Measurements from ENCODE around the gene SCMH1. TPM values are rescaled to one million over a fixed set of nuclear protein-coding genes. Genes with fewer than 3 reads are reported as not detected.

Gene SCMH1
- total RNA-seq, 4 donors from 2014 or later, result 27.1 to 116 (median 52.9) TPM

DNA sequence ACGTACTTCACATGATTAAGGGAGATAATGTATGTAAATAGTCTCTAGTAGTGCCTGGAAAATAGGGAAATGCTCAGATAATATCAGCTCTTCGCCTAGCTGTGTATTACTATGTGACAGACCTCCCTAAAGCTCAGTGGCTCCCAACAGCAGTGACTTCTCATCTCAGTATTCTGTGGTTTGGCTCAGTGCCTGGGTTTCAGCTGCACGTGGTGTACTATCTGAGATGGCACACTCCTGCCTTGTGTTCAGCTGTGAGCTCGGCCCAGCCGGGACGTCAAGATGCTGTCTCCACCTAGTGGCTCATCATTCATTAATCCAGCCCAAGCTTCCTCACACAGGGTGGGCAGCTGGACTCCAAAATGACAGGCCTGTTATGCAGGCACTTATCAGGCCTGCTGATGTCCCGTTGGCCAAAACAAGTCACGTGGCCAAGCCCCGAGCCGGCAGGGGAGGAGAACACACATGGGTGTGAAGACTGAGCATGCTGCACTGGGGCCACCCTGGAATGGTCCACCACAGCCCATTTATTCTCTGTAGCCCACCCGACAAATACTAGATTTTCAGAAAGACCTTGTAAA, 238.4 kb downstream of the SCMH1 start:
- DNase-seq, result peak; percentile 75 to 97 (median 91)
- peak overlapping the region in 2 of 4 donors; percentile 11 to 48 for H3K27ac ChIP-seq
- H3K27me3 ChIP-seq, result no peaks in the 10 kb centered on the region
- no peak overlapping the region for H3K4me3 ChIP-seq
- H3K36me3 ChIP-seq, result peaks cover 0 to 54% (median 0%) of the 10 kb centered on the region in 3 donors
- TF ChIP-seq, protein P1, sequence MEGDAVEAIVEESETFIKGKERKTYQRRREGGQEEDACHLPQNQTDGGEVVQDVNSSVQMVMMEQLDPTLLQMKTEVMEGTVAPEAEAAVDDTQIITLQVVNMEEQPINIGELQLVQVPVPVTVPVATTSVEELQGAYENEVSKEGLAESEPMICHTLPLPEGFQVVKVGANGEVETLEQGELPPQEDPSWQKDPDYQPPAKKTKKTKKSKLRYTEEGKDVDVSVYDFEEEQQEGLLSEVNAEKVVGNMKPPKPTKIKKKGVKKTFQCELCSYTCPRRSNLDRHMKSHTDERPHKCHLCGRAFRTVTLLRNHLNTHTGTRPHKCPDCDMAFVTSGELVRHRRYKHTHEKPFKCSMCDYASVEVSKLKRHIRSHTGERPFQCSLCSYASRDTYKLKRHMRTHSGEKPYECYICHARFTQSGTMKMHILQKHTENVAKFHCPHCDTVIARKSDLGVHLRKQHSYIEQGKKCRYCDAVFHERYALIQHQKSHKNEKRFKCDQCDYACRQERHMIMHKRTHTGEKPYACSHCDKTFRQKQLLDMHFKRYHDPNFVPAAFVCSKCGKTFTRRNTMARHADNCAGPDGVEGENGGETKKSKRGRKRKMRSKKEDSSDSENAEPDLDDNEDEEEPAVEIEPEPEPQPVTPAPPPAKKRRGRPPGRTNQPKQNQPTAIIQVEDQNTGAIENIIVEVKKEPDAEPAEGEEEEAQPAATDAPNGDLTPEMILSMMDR (IDR thresholded peaks at IDR 0.05), result peak in 5 of 6 experiments; percentile 35 to 58 (median 52)
- no peak for TF ChIP-seq POLR2A (IDR thresholded peaks at IDR 0.05)
- H3K4me1 ChIP-seq, result peaks cover 0 to 11% (median 5%) of the 10 kb centered on the region in 4 donors
- no peaks in the 10 kb centered on the region for H3K9me3 ChIP-seq

DNA sequence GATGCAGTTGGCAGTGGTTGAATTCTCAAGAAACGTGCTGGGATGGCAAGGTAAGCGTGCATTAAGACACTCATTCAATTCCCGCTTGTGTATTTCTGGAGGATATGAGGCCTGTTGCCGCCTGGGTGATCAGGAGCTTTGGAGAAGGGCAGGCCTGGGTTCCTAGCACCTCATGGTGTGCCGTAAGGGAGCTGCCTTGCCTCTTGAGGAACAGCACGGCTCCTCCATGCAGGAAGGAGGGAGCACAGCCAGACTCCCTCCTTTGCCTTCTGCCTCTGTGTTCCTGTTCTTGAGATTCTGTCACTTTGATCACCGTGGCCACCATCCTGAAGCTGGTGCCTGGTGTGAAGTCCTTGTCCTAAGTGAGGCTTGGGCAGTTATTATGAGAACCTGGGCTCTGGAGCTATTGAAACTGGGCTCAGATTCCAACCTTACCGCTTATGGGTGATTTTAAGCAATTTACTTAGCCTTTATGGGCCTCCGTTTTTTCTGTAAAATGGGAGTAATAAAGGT, 238.9 kb downstream of the SCMH1 start:
- Histone ChIP-seq H3K36me3 (peaks cover 0 to 53% (median 0%) of the 10 kb centered on the region in 3 donors), H3K4me3 (no peak overlapping the region), H3K9me3 (no peaks in the 10 kb centered on the region), H3K27ac (peak overlapping the region in 2 of 4 donors; percentile 11 to 48), H3K4me1 (peaks cover 0 to 11% (median 5%) of the 10 kb centered on the region in 4 donors), H3K27me3 (no peaks in the 10 kb centered on the region)
- DNase-seq, result no peak
- no peak for TF ChIP-seq POLR2A (IDR thresholded peaks at IDR 0.05)
- TF ChIP-seq, protein P1 (IDR thresholded peaks at IDR 0.05), result no peak

DNA sequence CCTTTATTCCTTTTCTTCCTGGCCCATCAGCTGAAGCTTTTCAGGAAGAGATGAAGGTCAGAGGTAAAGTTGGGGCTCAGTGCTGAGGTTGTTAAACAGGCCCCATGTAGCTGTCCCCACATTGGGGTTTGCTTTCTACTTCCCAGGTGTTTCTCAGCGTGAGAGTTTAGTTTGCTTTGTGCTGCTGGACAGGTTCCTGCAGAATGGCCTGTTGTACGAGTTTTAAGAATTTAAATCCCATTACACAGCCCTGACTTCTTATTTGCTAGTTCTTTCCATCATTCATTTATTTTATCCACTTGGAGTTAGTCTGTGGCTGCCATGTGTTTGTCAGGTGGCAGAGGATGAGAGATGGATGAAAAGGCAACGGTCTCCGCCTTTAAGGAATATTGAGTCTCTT, 243.4 kb downstream of the SCMH1 start:
- Histone ChIP-seq H3K27me3 (no peaks in the 10 kb centered on the region), H3K9me3 (no peaks in the 10 kb centered on the region), H3K4me1 (peaks cover 0 to 11% (median 3%) of the 10 kb centered on the region in 4 donors), H3K36me3 (peaks cover 0 to 72% (median 0%) of the 10 kb centered on the region in 3 donors), H3K27ac (no peak overlapping the region), H3K4me3 (no peak overlapping the region)
- TF ChIP-seq, protein P1 (IDR thresholded peaks at IDR 0.05), result no peak
- TF ChIP-seq POLR2A (IDR thresholded peaks at IDR 0.05), result no peak
- DNase-seq, result no peak

DNA sequence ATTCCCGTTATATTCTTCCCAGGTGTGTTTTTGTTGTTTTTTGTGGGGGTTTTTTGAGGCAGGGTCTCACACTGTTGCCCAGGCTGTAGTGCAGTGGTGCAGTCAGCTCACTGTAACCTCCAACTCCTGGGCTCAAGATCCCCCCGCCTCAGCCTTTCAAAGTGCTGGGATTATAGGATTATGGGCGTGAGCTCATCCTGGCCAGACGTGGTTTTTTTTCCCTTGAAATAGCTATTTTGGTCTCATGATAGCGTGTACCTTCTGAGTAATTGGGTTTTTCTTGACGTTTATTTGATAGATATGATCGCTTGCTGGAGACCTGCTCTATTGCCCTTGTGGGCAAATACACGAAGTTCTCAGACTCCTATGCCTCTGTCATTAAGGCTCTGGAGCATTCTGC, 245.0 kb downstream of the SCMH1 start:
- no peaks in the 10 kb centered on the region for H3K9me3 ChIP-seq
- no peaks in the 10 kb centered on the region for H3K4me1 ChIP-seq
- TF ChIP-seq POLR2A (IDR thresholded peaks at IDR 0.05), result no peak
- TF ChIP-seq, protein P1 (IDR thresholded peaks at IDR 0.05), result no peak
- peaks cover 0 to 83% (median 0%) of the 10 kb centered on the region in 3 donors for H3K36me3 ChIP-seq
- no peaks in the 10 kb centered on the region for H3K27me3 ChIP-seq
- no peak overlapping the region for H3K27ac ChIP-seq
- no peak overlapping the region for H3K4me3 ChIP-seq
- DNase-seq, result no peak

DNA sequence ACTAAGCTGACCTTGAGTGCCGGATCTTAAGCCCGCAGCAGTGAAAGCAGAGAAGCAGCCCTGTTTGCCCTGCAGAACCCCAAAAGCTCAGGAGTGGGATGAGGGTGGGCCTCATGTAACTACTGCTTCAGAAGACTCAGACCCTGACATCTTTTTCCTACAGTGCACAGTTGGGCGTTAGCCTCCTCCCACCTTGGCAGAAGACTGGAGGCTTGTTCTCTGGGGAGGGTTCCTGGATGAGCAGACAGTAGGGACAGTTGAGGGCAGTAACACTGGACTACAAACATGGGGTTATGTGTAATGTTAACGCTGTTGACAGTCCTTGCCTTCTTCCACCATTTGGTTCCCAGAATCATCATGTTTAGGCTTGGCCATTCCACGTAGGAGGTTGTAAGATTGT, 253.0 kb downstream of the SCMH1 start:
- Histone ChIP-seq H3K9me3 (no peaks in the 10 kb centered on the region), H3K36me3 (peaks cover 0 to 66% (median 0%) of the 10 kb centered on the region in 3 donors), H3K27me3 (no peaks in the 10 kb centered on the region), H3K4me3 (peak overlapping the region in 2 of 4 donors; percentile 37 to 42), H3K27ac (no peak overlapping the region), H3K4me1 (peaks cover 0 to 4% (median 0%) of the 10 kb centered on the region in 4 donors)
- TF ChIP-seq POLR2A (IDR thresholded peaks at IDR 0.05), result no peak
- TF ChIP-seq, protein P1 (IDR thresholded peaks at IDR 0.05), result no peak
- no peak for DNase-seq
